OCI-LY7 (cell line): Measurements from ENCODE around the gene TCTA.

ENCODE experiments used
- EZH2phosphoT487 ChIP-seq: fragments of 200-600 bp; sonication (generic); IDR thresholded peaks from 2 replicates; pipeline ENCODE4 v1.6.1; 2018; ENCODE audit warnings: low read depth, borderline replicate concordance, mild to moderate bottlenecking, mixed run types, antibody characterized with exemption, low read length, moderate library complexity, mixed read lengths
- TF ChIP-seq, protein P1 (sequence below): fragments of 200-600 bp; sonication (generic); conservative IDR thresholded peaks from 2 replicates; pipeline ENCODE4 v1.5.1; 2014; ENCODE audit warnings: mild to moderate bottlenecking, antibody characterized with exemption, low read length, moderate library complexity, mixed read lengths

DNA sequence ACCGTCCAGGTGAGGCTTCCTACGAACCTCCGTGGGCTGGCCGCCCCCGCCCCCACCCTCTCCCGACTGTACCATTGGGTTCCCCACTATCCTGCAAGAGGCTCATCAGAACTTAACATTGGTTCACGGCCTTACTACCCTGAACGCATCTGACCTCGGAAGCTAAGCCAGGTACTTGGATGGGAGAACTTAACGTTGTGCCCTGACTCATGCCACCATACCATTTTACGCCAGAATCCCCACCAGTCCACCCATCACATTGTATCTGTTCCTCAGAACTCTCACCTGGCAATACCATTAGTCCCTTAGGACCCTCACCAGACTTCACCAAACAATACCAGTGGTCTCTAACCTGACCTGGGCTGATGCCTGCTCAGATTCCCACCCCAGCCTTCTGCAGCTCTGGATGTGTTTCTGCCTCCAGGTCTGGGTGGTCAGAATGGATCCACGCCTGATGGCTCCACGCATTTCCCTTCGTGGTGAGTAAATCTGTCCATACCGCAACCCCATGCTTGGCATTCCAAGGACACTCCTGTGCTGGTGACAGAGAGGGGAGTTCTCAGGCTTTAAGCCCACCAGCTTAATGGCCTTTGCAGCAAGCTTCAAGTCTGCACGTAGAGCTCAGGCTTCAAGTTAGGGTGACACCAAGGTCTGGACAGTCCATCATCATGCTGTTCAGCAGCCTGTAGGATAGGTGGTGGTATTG, 562 bp downstream of the TCTA start:
- TF ChIP-seq, protein P1, sequence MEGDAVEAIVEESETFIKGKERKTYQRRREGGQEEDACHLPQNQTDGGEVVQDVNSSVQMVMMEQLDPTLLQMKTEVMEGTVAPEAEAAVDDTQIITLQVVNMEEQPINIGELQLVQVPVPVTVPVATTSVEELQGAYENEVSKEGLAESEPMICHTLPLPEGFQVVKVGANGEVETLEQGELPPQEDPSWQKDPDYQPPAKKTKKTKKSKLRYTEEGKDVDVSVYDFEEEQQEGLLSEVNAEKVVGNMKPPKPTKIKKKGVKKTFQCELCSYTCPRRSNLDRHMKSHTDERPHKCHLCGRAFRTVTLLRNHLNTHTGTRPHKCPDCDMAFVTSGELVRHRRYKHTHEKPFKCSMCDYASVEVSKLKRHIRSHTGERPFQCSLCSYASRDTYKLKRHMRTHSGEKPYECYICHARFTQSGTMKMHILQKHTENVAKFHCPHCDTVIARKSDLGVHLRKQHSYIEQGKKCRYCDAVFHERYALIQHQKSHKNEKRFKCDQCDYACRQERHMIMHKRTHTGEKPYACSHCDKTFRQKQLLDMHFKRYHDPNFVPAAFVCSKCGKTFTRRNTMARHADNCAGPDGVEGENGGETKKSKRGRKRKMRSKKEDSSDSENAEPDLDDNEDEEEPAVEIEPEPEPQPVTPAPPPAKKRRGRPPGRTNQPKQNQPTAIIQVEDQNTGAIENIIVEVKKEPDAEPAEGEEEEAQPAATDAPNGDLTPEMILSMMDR: no peak
- TF ChIP-seq EZH2phosphoT487: no peak
